Breast epithelium (tissue), 3 donors: ENCODE results near the gene TTC12.

Experiments used
- CTCF ChIP-seq, 3 donors: fragments of 450-650 bp; IDR thresholded peaks; one replicate each; pipeline ENCODE4 v1.5.1; 2016 to 2017; ENCODE audit warnings: antibody characterized with exemption in 3 of 3, mild to moderate bottlenecking in 3 of 3, moderate library complexity in 3 of 3
- POLR2A ChIP-seq: fragments of 450-650 bp; IDR thresholded peaks from one replicate; pipeline ENCODE4 v1.6.1; 2016; ENCODE audit warnings: antibody characterized with exemption, mild to moderate bottlenecking, moderate library complexity
- POLR2AphosphoS5 ChIP-seq, 3 donors: sonication (generic); formaldehyde crosslinking; IDR thresholded peaks; one replicate each; pipeline ENCODE4 v1.6.1; 2017; ENCODE audit warnings: antibody characterized with exemption in 3 of 3

- TF ChIP-seq POLR2AphosphoS5 (IDR thresholded peaks at IDR 0.05) (no peak), CTCF (IDR thresholded peaks at IDR 0.05) (no peak), POLR2A (no peak)
Observed at GRCh38 chr11:113276466-113276865, 37.9 kb upstream of the TTC12 start.
